ENCODE measurements around the gene MAPK14.

Gene MAPK14

GRCh38 chr6:36139991-36140710 lies 112.5 kb downstream of the MAPK14 start:
- DNase-seq = no peak

- DNase-seq = no peak
These were observed 113.5 kb downstream of the MAPK14 start for GRCh38 chr6:36141091-36141490.

- no peak for DNase-seq
These were observed 114.4 kb downstream of the MAPK14 start for GRCh38 chr6:36141961-36142360.

GRCh38 chr6:36142971-36143838 lies 115.6 kb downstream of the MAPK14 start:
- no peak for DNase-seq

- DNase-seq = no peak
These were observed 117.9 kb downstream of the MAPK14 start for GRCh38 chr6:36145495-36145894.

- no peak for DNase-seq
These were observed 119.7 kb downstream of the MAPK14 start for GRCh38 chr6:36147294-36147693.

GRCh38 chr6:36149476-36149875 lies 121.9 kb downstream of the MAPK14 start:
- no peak for DNase-seq

- DNase-seq = no peak
These were observed 122.7 kb downstream of the MAPK14 start for GRCh38 chr6:36150283-36150682.

- no peak for DNase-seq
These were observed 126.7 kb downstream of the MAPK14 start for GRCh38 chr6:36154286-36154685.

GRCh38 chr6:36155662-36156061 lies 128.1 kb downstream of the MAPK14 start:
- DNase-seq = no peak

GRCh38 chr6:36160147-36160760 lies 132.6 kb downstream of the MAPK14 start:
- DNase-seq = no peak

Data from hematopoietic multipotent progenitor cell treated with erythropoietin and hydrocortisone succinate and interleukin-3 and kit ligand, for 8 days (in vitro differentiated cells).